H9 (cell line): ENCODE data around the gene SLC46A1. TPM values are rescaled to one million over a fixed set of nuclear protein-coding genes. Genes with fewer than 3 reads are reported as not detected.

Experiments used
- DNase-seq: peaks from one replicate; pipeline ENCODE4 v3.0.0-alpha.2; 2017
- H2AFZ ChIP-seq: one replicate; pipeline ENCODE4 v1.6.1; 2013; ENCODE audit warnings: mild to moderate bottlenecking, low read length, control low read depth, moderate library complexity
- H2AK5ac ChIP-seq: 2 replicates; pipeline ENCODE4 v1.6.1; 2013; ENCODE audit warnings: low read length, control low read depth, mixed read lengths; ENCODE audit not compliant: insufficient read length
- H2BK120ac ChIP-seq: one replicate; pipeline ENCODE4 v1.6.1; 2013; ENCODE audit warnings: low read depth, mild to moderate bottlenecking, low read length, control low read depth, inconsistent platforms; ENCODE audit not compliant: poor library complexity, severe bottlenecking
- H2BK12ac ChIP-seq: 2 replicates; pipeline ENCODE4 v1.6.1; 2013; ENCODE audit warnings: low read length, control low read depth, mixed read lengths, low read depth; ENCODE audit not compliant: insufficient read length
- H2BK15ac ChIP-seq: 2 replicates; pipeline ENCODE4 v1.6.1; 2013; ENCODE audit warnings: low read depth, low read length, control low read depth
- H2BK20ac ChIP-seq: one replicate; pipeline ENCODE4 v1.6.1; 2013; ENCODE audit warnings: low read depth, mild to moderate bottlenecking, low read length, control low read depth, inconsistent platforms; ENCODE audit not compliant: poor library complexity, severe bottlenecking
- H2BK5ac ChIP-seq: 2 replicates; pipeline ENCODE4 v1.6.1; 2013; ENCODE audit warnings: low read length, control low read depth, mixed read lengths; ENCODE audit not compliant: insufficient read length
- H3K14ac ChIP-seq: 2 replicates; pipeline ENCODE4 v1.6.1; 2013; ENCODE audit warnings: low read length, control low read depth; ENCODE audit not compliant: insufficient read depth
- H3K18ac ChIP-seq: 2 replicates; pipeline ENCODE4 v1.6.1; 2013; ENCODE audit warnings: low read depth, mild to moderate bottlenecking, mixed read lengths, low read length, control low read depth; ENCODE audit not compliant: insufficient read length
- H3K23ac ChIP-seq: 2 replicates; pipeline ENCODE4 v1.6.1; 2013; ENCODE audit warnings: low read length, control low read depth, mixed read lengths, low read depth; ENCODE audit not compliant: insufficient read length
- H3K23me2 ChIP-seq: 2 replicates; pipeline ENCODE4 v1.6.1; 2013; ENCODE audit warnings: low read depth, mild to moderate bottlenecking, mixed read lengths, low read length, control low read depth; ENCODE audit not compliant: insufficient read length, poor library complexity, severe bottlenecking
- H3K27ac ChIP-seq: 2 replicates; pipeline ENCODE4 v1.5.1; 2013; ENCODE audit warnings: low read length, control low read depth, mixed read lengths, low read depth; ENCODE audit not compliant: insufficient read length
- H3K27me3 ChIP-seq: 2 replicates; pipeline ENCODE4 v1.6.1; 2013; ENCODE audit warnings: low read length, control low read depth, inconsistent platforms; ENCODE audit not compliant: insufficient read depth
- H3K4ac ChIP-seq: 2 replicates; pipeline ENCODE4 v1.6.1; 2013; ENCODE audit warnings: low read depth, mild to moderate bottlenecking, control low read depth, inconsistent platforms, low read length, moderate library complexity
- H3K4me1 ChIP-seq: 2 replicates; pipeline ENCODE4 v1.6.1; 2013; ENCODE audit warnings: low read length, control low read depth, inconsistent platforms; ENCODE audit not compliant: insufficient read depth
- H3K4me2 ChIP-seq: 2 replicates; pipeline ENCODE4 v1.6.1; 2013; ENCODE audit warnings: low read length, control low read depth, mixed read lengths; ENCODE audit not compliant: insufficient read length, insufficient read depth
- H3K56ac ChIP-seq: 2 replicates; pipeline ENCODE4 v1.6.1; 2013; ENCODE audit warnings: low read depth, mild to moderate bottlenecking, mixed read lengths, low read length, control low read depth; ENCODE audit not compliant: insufficient read length
- H3K79me1 ChIP-seq: 2 replicates; pipeline ENCODE4 v1.6.1; 2013; ENCODE audit warnings: low read depth, mild to moderate bottlenecking, moderate library complexity, low read length, control low read depth, inconsistent platforms; ENCODE audit not compliant: insufficient read depth, poor library complexity, severe bottlenecking
- H3K79me2 ChIP-seq: 2 replicates; pipeline ENCODE4 v1.6.1; 2013; ENCODE audit warnings: low read length, control low read depth, inconsistent platforms; ENCODE audit not compliant: insufficient read depth
- H3K9ac ChIP-seq: 2 replicates; pipeline ENCODE4 v1.6.1; 2013; ENCODE audit warnings: low read length, control low read depth, mixed read lengths; ENCODE audit not compliant: insufficient read length; ENCODE audit errors: extremely low read depth
- H3K9me3 ChIP-seq: one replicate; pipeline ENCODE4 v1.6.1; 2013; ENCODE audit warnings: low read depth, low read length, inconsistent platforms; ENCODE audit not compliant: control insufficient read depth
- H3T11ph ChIP-seq: one replicate; pipeline ENCODE4 v1.6.1; 2013; ENCODE audit warnings: mild to moderate bottlenecking, low read length, control low read depth, inconsistent platforms
- H4K20me1 ChIP-seq: one replicate; pipeline ENCODE4 v1.6.1; 2013; ENCODE audit not compliant: control insufficient read depth, insufficient read length, insufficient read depth
- H4K5ac ChIP-seq: 2 replicates; pipeline ENCODE4 v1.6.1; 2013; ENCODE audit warnings: low read depth, mild to moderate bottlenecking, mixed read lengths, low read length, control low read depth; ENCODE audit not compliant: insufficient read length
- H4K8ac ChIP-seq: replicated peaks from 2 replicates; pipeline ENCODE4 v1.6.1; 2013; ENCODE audit warnings: low read length, control low read depth, mixed read lengths, low read depth; ENCODE audit not compliant: insufficient read length
- H4K91ac ChIP-seq: 2 replicates; pipeline ENCODE4 v1.6.1; 2013; ENCODE audit warnings: low read depth, mild to moderate bottlenecking, moderate library complexity, mixed read lengths, low read length, control low read depth; ENCODE audit not compliant: insufficient read length
- H3K27ac Mint-ChIP-seq, 3 experiments: 2 replicates in 2 of 3; 3 replicates in 1 of 3; pipeline ENCODE4 v1.8.0; 2020 to 2021; ENCODE audit warnings: mixed read lengths in 3 of 3, mild to moderate bottlenecking in 1 of 3, moderate library complexity in 1 of 3
- H3K27me3 Mint-ChIP-seq: 2 replicates; pipeline ENCODE4 v1.8.0; 2021; ENCODE audit warnings: low read depth, mild to moderate bottlenecking, moderate library complexity, mixed read lengths
- H3K36me3 Mint-ChIP-seq, 3 experiments: 2 replicates in 2 of 3; 3 replicates in 1 of 3; pipeline ENCODE4 v1.8.0; 2020 to 2021; ENCODE audit warnings: low read depth in 3 of 3, mixed read lengths in 3 of 3; ENCODE audit not compliant: insufficient read depth in 1 of 3
- H3K4me1 Mint-ChIP-seq, 2 experiments: 2 replicates each; pipeline ENCODE4 v1.8.0; 2020; ENCODE audit warnings: mixed read lengths in 2 of 2
- H3K4me3 Mint-ChIP-seq, 2 experiments: 2 replicates in 1 of 2; 3 replicates in 1 of 2; pipeline ENCODE4 v1.8.0; 2020 to 2021; ENCODE audit warnings: mild to moderate bottlenecking in 2 of 2, mixed read lengths in 2 of 2, moderate library complexity in 1 of 2
- H3K9me3 Mint-ChIP-seq, 2 experiments: 2 replicates in 1 of 2; 3 replicates in 1 of 2; pipeline ENCODE4 v1.8.0; 2020; ENCODE audit warnings: mild to moderate bottlenecking in 2 of 2, mixed read lengths in 2 of 2, moderate library complexity in 1 of 2
- WGBS: extraction: QIAGEN DNeasy Blood & Tissue Kit; methylation state at CpG from one replicate; pipeline ENCODE4 v1.1.7; 2013; ENCODE audit warnings: missing lambda C conversion rate, low lambda C conversion rate, mixed read lengths; ENCODE audit not compliant: insufficient read length; ENCODE audit errors: extremely low coverage; 5-methylcytosine and 5-hydroxymethylcytosine counted together
- total RNA-seq: library from RNA; stranded (reverse); gene quantifications from 2 replicates; pipeline ENCODE4 v1.2.1, GENCODE V29; 2021
- TF ChIP-seq, protein P1 (sequence below): fragments of 200-600 bp; sonication (generic); conservative IDR thresholded peaks from 3 replicates; pipeline ENCODE4 v1.8.0; 2021; ENCODE audit warnings: antibody characterized with exemption, mild to moderate bottlenecking

Gene SLC46A1
- total RNA-seq, 1 experiment from 2014 or later: 8.7 TPM

DNA sequence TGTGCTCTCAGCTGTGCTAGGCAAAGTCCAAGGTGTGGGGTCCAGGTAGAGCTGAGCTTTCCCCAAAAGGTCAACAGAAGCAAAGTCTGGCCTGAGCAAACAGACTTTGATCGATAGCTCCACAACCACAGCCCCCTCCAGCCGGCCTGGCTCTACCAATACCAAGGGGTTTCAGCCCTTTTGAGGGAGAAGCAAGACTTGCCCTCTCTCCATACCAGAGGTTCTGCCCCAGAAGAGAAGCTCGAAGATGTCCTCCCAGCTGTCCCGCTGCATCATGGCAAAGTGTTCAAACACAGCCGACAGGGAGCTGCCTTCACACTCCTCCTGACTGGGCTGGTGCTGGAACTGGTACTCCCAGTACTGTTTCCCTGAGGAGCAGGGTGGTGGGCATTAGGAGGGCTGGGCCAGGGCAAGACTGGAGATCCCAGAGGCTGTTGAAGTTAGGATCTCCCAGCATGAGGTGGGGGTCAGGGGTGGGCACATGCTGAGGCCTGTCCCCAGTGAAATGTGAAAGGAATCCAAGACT is 37.6 kb downstream of the SLC46A1 start:
- Histone ChIP-seq H2BK5ac (no peak overlapping the region), H2AFZ (no peak overlapping the region), H3T11ph (no peak overlapping the region), H3K27ac (no peak overlapping the region), H3K9me3 (no peaks in the 10 kb centered on the region), H4K8ac (no peak overlapping the region), H3K23me2 (peaks cover 10% of the 10 kb centered on the region), H3K79me1 (no peaks in the 10 kb centered on the region), H2AK5ac (no peak overlapping the region), H3K14ac (no peak overlapping the region; the same call in 1 of the 2 replicates), H3K18ac (no peak overlapping the region), H2BK20ac (no peak overlapping the region), H3K9ac (no peak overlapping the region), H2BK15ac (no peak overlapping the region), H2BK120ac (no peak overlapping the region), H4K5ac (no peak overlapping the region), H3K23ac (no peak overlapping the region), H3K4me1 (peaks cover 2% of the 10 kb centered on the region; the same call in 1 of the 2 replicates), H4K91ac (no peak overlapping the region), H4K20me1 (peaks cover 2% of the 10 kb centered on the region), H2BK12ac (no peak overlapping the region), H3K27me3 (peaks cover 11% of the 10 kb centered on the region; the same call in 1 of the 2 replicates), H3K56ac (no peak overlapping the region), H3K4ac (no peak overlapping the region), H3K79me2 (no peaks in the 10 kb centered on the region), H3K4me2 (no peak overlapping the region)
- H3K4me3 Mint-ChIP-seq: no peak overlapping the region
- peaks cover 14 to 21% of the 10 kb centered on the region in 2 experiments for H3K4me1 Mint-ChIP-seq
- TF ChIP-seq, protein P1, sequence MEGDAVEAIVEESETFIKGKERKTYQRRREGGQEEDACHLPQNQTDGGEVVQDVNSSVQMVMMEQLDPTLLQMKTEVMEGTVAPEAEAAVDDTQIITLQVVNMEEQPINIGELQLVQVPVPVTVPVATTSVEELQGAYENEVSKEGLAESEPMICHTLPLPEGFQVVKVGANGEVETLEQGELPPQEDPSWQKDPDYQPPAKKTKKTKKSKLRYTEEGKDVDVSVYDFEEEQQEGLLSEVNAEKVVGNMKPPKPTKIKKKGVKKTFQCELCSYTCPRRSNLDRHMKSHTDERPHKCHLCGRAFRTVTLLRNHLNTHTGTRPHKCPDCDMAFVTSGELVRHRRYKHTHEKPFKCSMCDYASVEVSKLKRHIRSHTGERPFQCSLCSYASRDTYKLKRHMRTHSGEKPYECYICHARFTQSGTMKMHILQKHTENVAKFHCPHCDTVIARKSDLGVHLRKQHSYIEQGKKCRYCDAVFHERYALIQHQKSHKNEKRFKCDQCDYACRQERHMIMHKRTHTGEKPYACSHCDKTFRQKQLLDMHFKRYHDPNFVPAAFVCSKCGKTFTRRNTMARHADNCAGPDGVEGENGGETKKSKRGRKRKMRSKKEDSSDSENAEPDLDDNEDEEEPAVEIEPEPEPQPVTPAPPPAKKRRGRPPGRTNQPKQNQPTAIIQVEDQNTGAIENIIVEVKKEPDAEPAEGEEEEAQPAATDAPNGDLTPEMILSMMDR: no peak
- H3K27me3 Mint-ChIP-seq: peaks cover 15% of the 10 kb centered on the region
- no peak for DNase-seq
- H3K9me3 Mint-ChIP-seq: no peaks in the 10 kb centered on the region; a peak in 1 of 5 replicates
- peaks cover 0 to 6% (median 0%) of the 10 kb centered on the region in 3 experiments; a peak in 2 of 7 replicates for H3K36me3 Mint-ChIP-seq
- no CpG with 5 or more reads among the region's 5 CpGs for WGBS
- H3K27ac Mint-ChIP-seq: no peak overlapping the region; a peak in 1 of 7 replicates
